ENCODE data around the gene TGFBR3.
"Not testable (repeated sequence)": the region's sequence is repeated elsewhere in the genome, so short reads cannot be mapped to it uniquely, and the experiment has no call there.

The TGFBR3 gene

DNA sequence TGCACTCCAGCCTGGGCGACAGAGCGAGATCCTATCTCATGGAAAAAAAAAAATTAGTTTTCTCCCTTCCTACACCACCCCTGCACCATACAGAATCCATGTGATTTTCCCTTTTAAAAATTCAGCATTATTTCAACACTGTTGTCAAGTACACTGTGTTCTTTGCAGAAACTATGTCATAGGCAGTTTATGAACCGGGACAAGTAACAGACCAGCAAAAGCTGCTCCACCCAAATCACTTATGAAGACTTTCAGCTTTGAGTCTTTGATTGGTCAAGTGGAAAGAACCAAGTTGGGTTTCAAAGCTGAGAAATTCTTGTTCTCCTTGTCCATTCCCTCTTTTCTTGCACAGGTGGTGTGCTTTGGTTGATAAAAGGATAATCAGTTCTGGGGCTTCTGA is 212.3 kb downstream of the TGFBR3 start:
- Histone ChIP-seq H3K9me3 (ENCODE audit: control insufficient read depth, low read depth, low read length) (no peaks in the 10 kb centered on the region), H3K9ac (ENCODE audit: low read length) (no peak overlapping the region), H3K27ac (ENCODE audit: low read length) (no peak overlapping the region), H3K36me3 (ENCODE audit: control insufficient read depth, low read depth, low read length) (no peaks in the 10 kb centered on the region), H3K4me1 (ENCODE audit: control insufficient read depth, low read depth, low read length) (no peaks in the 10 kb centered on the region), H3K4me3 (ENCODE audit: low read length) (no peak overlapping the region), H3K27me3 (ENCODE audit: control insufficient read depth, insufficient read depth, low read length) (no peaks in the 10 kb centered on the region)

- no peaks in the 10 kb centered on the region for H3K9me3 ChIP-seq (ENCODE audit: control insufficient read depth, low read depth, low read length)
- H3K27ac ChIP-seq (ENCODE audit: low read length): no peak overlapping the region
- no peaks in the 10 kb centered on the region for H3K4me1 ChIP-seq (ENCODE audit: control insufficient read depth, low read depth, low read length)
- H3K27me3 ChIP-seq (ENCODE audit: control insufficient read depth, insufficient read depth, low read length): no peaks in the 10 kb centered on the region
- H3K36me3 ChIP-seq (ENCODE audit: control insufficient read depth, low read depth, low read length): no peaks in the 10 kb centered on the region
- H3K9ac ChIP-seq (ENCODE audit: low read length): no peak overlapping the region
- no peak overlapping the region for H3K4me3 ChIP-seq (ENCODE audit: low read length)
Measured at GRCh38 chr1:91672601-91673161, 213.3 kb downstream of the TGFBR3 start.

- H3K9me3 ChIP-seq (ENCODE audit: control insufficient read depth, low read depth, low read length): no peaks in the 10 kb centered on the region
- H3K4me1 ChIP-seq (ENCODE audit: control insufficient read depth, low read depth, low read length): no peaks in the 10 kb centered on the region
- no peaks in the 10 kb centered on the region for H3K36me3 ChIP-seq (ENCODE audit: control insufficient read depth, low read depth, low read length)
- H3K27ac ChIP-seq (ENCODE audit: low read length): no peak overlapping the region
- no peak overlapping the region for H3K9ac ChIP-seq (ENCODE audit: low read length)
- no peaks in the 10 kb centered on the region for H3K27me3 ChIP-seq (ENCODE audit: control insufficient read depth, insufficient read depth, low read length)
- no peak overlapping the region for H3K4me3 ChIP-seq (ENCODE audit: low read length)
Measured at GRCh38 chr1:91670781-91671180, 215.2 kb downstream of the TGFBR3 start.

- H3K4me1 ChIP-seq (ENCODE audit: control insufficient read depth, low read depth, low read length): no peaks in the 10 kb centered on the region
- H3K36me3 ChIP-seq (ENCODE audit: control insufficient read depth, low read depth, low read length): no peaks in the 10 kb centered on the region
- H3K27ac ChIP-seq (ENCODE audit: low read length): no peak overlapping the region
- no peaks in the 10 kb centered on the region for H3K9me3 ChIP-seq (ENCODE audit: control insufficient read depth, low read depth, low read length)
- H3K9ac ChIP-seq (ENCODE audit: low read length): no peak overlapping the region
- H3K4me3 ChIP-seq (ENCODE audit: low read length): no peak overlapping the region
- H3K27me3 ChIP-seq (ENCODE audit: control insufficient read depth, insufficient read depth, low read length): no peaks in the 10 kb centered on the region
Measured at GRCh38 chr1:91669584-91670350, 216.2 kb downstream of the TGFBR3 start.

- not testable (repeated sequence) for H3K27me3 ChIP-seq (ENCODE audit: control insufficient read depth, insufficient read depth, low read length); H3K36me3 ChIP-seq (ENCODE audit: control insufficient read depth, low read depth, low read length); H3K9ac ChIP-seq (ENCODE audit: low read length); H3K27ac ChIP-seq (ENCODE audit: low read length); H3K4me1 ChIP-seq (ENCODE audit: control insufficient read depth, low read depth, low read length); H3K9me3 ChIP-seq (ENCODE audit: control insufficient read depth, low read depth, low read length); H3K4me3 ChIP-seq (ENCODE audit: low read length)
Measured at GRCh38 chr1:91666651-91667050, 219.3 kb downstream of the TGFBR3 start.

DNA sequence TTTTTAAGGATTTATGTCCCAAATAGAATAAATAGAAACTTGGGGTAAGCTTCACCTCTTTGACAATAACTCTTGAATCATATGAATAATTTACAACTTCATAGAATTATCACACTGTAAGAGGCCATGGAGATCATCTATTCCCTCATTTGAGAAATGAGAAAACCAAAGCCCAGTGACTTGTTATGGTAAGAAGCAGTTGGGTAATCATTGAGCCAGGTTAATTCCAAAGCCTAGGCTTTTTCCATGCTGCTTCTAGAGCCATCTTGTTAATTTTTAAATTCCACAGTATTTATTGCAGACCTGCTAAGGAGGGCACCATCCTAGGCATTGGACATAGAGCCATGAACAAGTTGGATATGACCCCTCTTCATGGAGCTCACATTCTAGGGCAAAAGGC is 224.8 kb downstream of the TGFBR3 start:
- no peaks in the 10 kb centered on the region for H3K4me1 ChIP-seq (ENCODE audit: control insufficient read depth, low read depth, low read length)

DNA sequence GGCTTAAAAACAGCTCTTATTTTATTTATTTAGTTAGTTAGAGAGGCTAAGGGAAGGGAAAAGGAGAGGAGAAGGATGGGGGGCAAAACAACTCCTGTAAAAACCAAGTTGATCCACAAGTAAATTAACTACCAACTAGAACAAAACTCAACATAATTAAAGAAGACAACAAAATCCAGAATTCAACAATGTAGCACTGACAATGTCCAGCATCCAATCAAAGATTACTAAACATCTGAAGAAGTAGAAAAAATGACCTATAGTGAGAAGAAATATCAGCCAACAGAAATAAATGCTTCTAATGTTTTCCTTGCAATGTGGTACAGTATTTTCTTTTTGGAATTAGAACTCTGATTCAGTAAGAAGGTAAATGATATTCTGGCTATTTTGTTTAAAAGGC is 225.2 kb downstream of the TGFBR3 start:
- no peaks in the 10 kb centered on the region for H3K4me1 ChIP-seq (ENCODE audit: control insufficient read depth, low read depth, low read length)
- H3K9ac ChIP-seq (ENCODE audit: low read length): no peak overlapping the region
- H3K4me3 ChIP-seq (ENCODE audit: low read length): no peak overlapping the region
- no peak overlapping the region for H3K27ac ChIP-seq (ENCODE audit: low read length)
- no peaks in the 10 kb centered on the region for H3K27me3 ChIP-seq (ENCODE audit: control insufficient read depth, insufficient read depth, low read length)
- H3K9me3 ChIP-seq (ENCODE audit: control insufficient read depth, low read depth, low read length): no peaks in the 10 kb centered on the region
- no peaks in the 10 kb centered on the region for H3K36me3 ChIP-seq (ENCODE audit: control insufficient read depth, low read depth, low read length)

More for the DNA sequence above, 224.8 kb downstream of the TGFBR3 start:
- Histone ChIP-seq H3K9ac (ENCODE audit: low read length) (no peak overlapping the region), H3K4me3 (ENCODE audit: low read length) (no peak overlapping the region), H3K36me3 (ENCODE audit: control insufficient read depth, low read depth, low read length) (no peaks in the 10 kb centered on the region), H3K9me3 (ENCODE audit: control insufficient read depth, low read depth, low read length) (no peaks in the 10 kb centered on the region), H3K27me3 (ENCODE audit: control insufficient read depth, insufficient read depth, low read length) (no peaks in the 10 kb centered on the region), H3K27ac (ENCODE audit: low read length) (no peak overlapping the region)

DNA sequence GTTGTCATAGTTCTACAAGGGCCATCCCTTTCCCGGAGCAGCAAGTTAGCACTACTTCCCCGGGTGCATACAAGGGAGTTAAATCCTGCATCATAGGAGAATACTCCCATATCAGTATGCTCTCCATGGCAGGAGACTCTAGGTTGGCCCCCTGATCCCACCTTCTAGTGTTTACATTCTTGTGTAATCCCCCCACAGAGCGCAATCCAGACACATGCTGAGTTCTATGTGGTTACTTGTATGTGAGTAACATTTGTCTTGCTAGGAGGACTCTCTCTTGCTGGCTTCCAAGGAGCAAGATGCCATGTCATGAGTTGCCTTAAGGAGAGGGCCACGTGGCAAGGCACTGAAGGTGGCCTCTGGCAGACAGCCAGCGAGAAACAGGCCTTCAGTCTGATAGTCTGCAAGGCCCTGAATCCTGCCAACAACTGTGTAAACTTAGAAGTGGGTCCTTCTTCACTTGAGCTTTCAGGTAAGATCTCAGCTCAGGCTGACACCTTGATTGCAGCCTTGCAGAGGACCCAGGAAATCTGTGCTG is 230.0 kb downstream of the TGFBR3 start:
- H3K4me3 ChIP-seq (ENCODE audit: low read length): no peak overlapping the region
- no peaks in the 10 kb centered on the region for H3K27me3 ChIP-seq (ENCODE audit: control insufficient read depth, insufficient read depth, low read length)
- no peak overlapping the region for H3K27ac ChIP-seq (ENCODE audit: low read length)
- peaks cover 8% of the 10 kb centered on the region for H3K4me1 ChIP-seq (ENCODE audit: control insufficient read depth, low read depth, low read length)
- no peaks in the 10 kb centered on the region for H3K9me3 ChIP-seq (ENCODE audit: control insufficient read depth, low read depth, low read length)
- no peak overlapping the region for H3K9ac ChIP-seq (ENCODE audit: low read length)
- H3K36me3 ChIP-seq (ENCODE audit: control insufficient read depth, low read depth, low read length): no peaks in the 10 kb centered on the region

DNA sequence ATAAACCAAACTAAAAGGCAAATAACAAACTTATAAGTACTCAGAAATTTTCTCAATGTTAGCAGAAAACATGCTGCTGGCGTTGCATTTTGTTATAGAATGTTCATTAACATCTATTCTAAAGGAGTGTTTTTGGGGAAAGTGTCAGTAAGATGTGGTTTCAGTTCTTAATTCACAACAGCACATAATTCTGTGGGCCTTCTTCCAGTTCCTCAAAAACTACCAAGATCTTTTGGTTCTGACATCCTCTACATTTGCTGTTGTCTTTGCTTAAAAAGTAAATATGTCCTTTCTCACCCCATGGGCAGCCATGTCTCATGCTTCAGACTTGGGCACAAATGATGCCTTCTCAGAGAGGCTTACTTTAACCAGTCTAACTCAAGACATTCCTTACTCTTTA is 232.8 kb downstream of the TGFBR3 start:
- Histone ChIP-seq H3K4me1 (ENCODE audit: control insufficient read depth, low read depth, low read length) (peaks cover 8% of the 10 kb centered on the region), H3K27ac (ENCODE audit: low read length) (no peak overlapping the region), H3K27me3 (ENCODE audit: control insufficient read depth, insufficient read depth, low read length) (no peaks in the 10 kb centered on the region), H3K9me3 (ENCODE audit: control insufficient read depth, low read depth, low read length) (no peaks in the 10 kb centered on the region), H3K36me3 (ENCODE audit: control insufficient read depth, low read depth, low read length) (no peaks in the 10 kb centered on the region), H3K9ac (ENCODE audit: low read length) (no peak overlapping the region), H3K4me3 (ENCODE audit: low read length) (no peak overlapping the region)

- H3K4me3 ChIP-seq (ENCODE audit: low read length): no peak overlapping the region
- no peak overlapping the region for H3K27ac ChIP-seq (ENCODE audit: low read length)
- H3K9ac ChIP-seq (ENCODE audit: low read length): no peak overlapping the region
- H3K27me3 ChIP-seq (ENCODE audit: control insufficient read depth, insufficient read depth, low read length): no peaks in the 10 kb centered on the region
- H3K4me1 ChIP-seq (ENCODE audit: control insufficient read depth, low read depth, low read length): peaks cover 8% of the 10 kb centered on the region
- H3K36me3 ChIP-seq (ENCODE audit: control insufficient read depth, low read depth, low read length): no peaks in the 10 kb centered on the region
- no peaks in the 10 kb centered on the region for H3K9me3 ChIP-seq (ENCODE audit: control insufficient read depth, low read depth, low read length)
Measured at GRCh38 chr1:91651661-91652071, 234.3 kb downstream of the TGFBR3 start.

- Histone ChIP-seq H3K4me3 (ENCODE audit: low read length) (no peak overlapping the region), H3K27ac (ENCODE audit: low read length) (no peak overlapping the region), H3K4me1 (ENCODE audit: control insufficient read depth, low read depth, low read length) (peaks cover 8% of the 10 kb centered on the region), H3K9ac (ENCODE audit: low read length) (no peak overlapping the region), H3K9me3 (ENCODE audit: control insufficient read depth, low read depth, low read length) (no peaks in the 10 kb centered on the region), H3K27me3 (ENCODE audit: control insufficient read depth, insufficient read depth, low read length) (no peaks in the 10 kb centered on the region), H3K36me3 (ENCODE audit: control insufficient read depth, low read depth, low read length) (no peaks in the 10 kb centered on the region)
Measured at GRCh38 chr1:91651243-91651642, 234.7 kb downstream of the TGFBR3 start.

DNA sequence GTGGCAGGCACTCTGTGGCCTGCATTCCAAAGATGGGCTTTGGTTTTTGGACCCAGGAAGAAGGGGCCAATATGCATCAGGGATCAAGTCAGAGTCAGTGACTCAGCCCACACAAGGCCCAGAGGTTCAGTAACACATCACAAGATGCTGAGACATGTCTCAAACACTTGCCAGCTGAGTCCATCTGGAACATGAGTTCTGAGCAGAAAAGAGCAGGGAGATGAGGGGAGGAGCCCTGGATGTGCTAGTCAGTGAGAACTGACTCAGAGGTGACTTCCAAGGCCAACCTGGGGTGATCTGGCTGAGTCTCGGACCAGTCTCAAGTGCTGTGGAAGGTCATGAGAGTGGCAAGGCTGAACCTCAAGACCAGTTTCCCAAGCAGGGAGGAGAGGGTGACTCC is 235.2 kb downstream of the TGFBR3 start:
- Histone ChIP-seq H3K9ac (ENCODE audit: low read length) (no peak overlapping the region), H3K36me3 (ENCODE audit: control insufficient read depth, low read depth, low read length) (no peaks in the 10 kb centered on the region), H3K4me1 (ENCODE audit: control insufficient read depth, low read depth, low read length) (peaks cover 10% of the 10 kb centered on the region), H3K9me3 (ENCODE audit: control insufficient read depth, low read depth, low read length) (no peaks in the 10 kb centered on the region), H3K4me3 (ENCODE audit: low read length) (no peak overlapping the region), H3K27ac (ENCODE audit: low read length) (no peak overlapping the region), H3K27me3 (ENCODE audit: control insufficient read depth, insufficient read depth, low read length) (no peaks in the 10 kb centered on the region)

Data from iPS-18a (cell line).